Spleen (tissue), 7 donors: ENCODE data around the gene NFYC.

ENCODE experiments used
- POLR2A ChIP-seq, 3 donors: fragments of 450-650 bp; IDR thresholded peaks; one replicate each; pipeline ENCODE4 v1.5.1; 2017; ENCODE audit warnings: antibody characterized with exemption in 3 of 3, mild to moderate bottlenecking in 1 of 3
- POLR2AphosphoS5 ChIP-seq, 3 donors: sonication (generic); formaldehyde crosslinking; IDR thresholded peaks; one replicate each; pipeline ENCODE4 v1.5.1; 2017; ENCODE audit warnings: antibody characterized with exemption in 3 of 3
- TF ChIP-seq, protein P1 (sequence below), 11 experiments: fragments of 200-600 bp in 7 of 11; fragments of 450-650 bp in 4 of 11; sonication (generic) in 4 of 11; IDR thresholded peaks in 8 of 11; conservative IDR thresholded peaks in 3 of 11; 1 replicate in 7 of 11; 2 replicates in 4 of 11; pipeline versions ENCODE4 v1.4.0 to v1.8.0; 2016 to 2021; ENCODE audit warnings: antibody characterized with exemption in 11 of 11, inconsistent platforms in 4 of 11, mild to moderate bottlenecking in 1 of 11
- donor health status: DM: no; HTN: no; CAD: no; lungs with moderate emphysema.
- donor health status: DM: no; HTN: no; CAD: no.
- donor health status: DM: no; HTN: no; CAD: no.

DNA sequence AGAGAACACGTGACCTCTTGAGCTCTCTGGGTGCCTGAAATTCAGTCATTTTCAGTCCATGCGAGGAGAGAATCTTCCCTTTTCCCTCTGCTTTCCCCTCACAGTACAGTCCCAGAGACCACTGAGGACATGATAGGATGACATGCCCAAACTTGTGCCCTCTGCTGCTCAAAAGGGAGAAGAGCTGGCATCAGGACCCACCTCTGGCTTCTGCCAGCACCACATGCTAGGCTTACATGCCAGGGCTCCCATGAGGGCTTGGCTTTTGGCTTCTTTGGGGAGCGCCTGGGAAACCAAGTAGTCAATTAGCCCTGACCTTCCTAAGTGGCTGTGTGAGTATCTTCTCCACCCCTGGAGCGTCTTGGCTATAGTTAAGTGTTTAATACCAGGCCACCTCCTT is 78.3 kb downstream of the NFYC start:
- TF ChIP-seq POLR2A (IDR thresholded peaks at IDR 0.05) (no peak), POLR2AphosphoS5 (IDR thresholded peaks at IDR 0.05) (no peak)
- TF ChIP-seq, protein P1, sequence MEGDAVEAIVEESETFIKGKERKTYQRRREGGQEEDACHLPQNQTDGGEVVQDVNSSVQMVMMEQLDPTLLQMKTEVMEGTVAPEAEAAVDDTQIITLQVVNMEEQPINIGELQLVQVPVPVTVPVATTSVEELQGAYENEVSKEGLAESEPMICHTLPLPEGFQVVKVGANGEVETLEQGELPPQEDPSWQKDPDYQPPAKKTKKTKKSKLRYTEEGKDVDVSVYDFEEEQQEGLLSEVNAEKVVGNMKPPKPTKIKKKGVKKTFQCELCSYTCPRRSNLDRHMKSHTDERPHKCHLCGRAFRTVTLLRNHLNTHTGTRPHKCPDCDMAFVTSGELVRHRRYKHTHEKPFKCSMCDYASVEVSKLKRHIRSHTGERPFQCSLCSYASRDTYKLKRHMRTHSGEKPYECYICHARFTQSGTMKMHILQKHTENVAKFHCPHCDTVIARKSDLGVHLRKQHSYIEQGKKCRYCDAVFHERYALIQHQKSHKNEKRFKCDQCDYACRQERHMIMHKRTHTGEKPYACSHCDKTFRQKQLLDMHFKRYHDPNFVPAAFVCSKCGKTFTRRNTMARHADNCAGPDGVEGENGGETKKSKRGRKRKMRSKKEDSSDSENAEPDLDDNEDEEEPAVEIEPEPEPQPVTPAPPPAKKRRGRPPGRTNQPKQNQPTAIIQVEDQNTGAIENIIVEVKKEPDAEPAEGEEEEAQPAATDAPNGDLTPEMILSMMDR (IDR thresholded peaks at IDR 0.05 in 8 of 11, conservative IDR thresholded peaks at IDR 0.05 in 3 of 11): no peak
